Neural crest cell (in vitro differentiated cells): ENCODE data around the gene GLTP. TPM values are rescaled to one million over a fixed set of nuclear protein-coding genes. Genes with fewer than 3 reads are reported as not detected.
"Not testable (repeated sequence)": the region's sequence is repeated elsewhere in the genome, so short reads cannot be mapped to it uniquely, and the experiment has no call there.

ENCODE experiments used
- DNase-seq: peaks from one replicate; pipeline ENCODE4 v3.0.0; 2021; ENCODE audit warnings: low read depth, mixed read lengths, low spot score
- H3K27ac Mint-ChIP-seq: one replicate; pipeline ENCODE4 v1.8.0; 2021; ENCODE audit warnings: mild to moderate bottlenecking, mixed read lengths; ENCODE audit not compliant: unreplicated experiment
- H3K27me3 Mint-ChIP-seq: 2 replicates; pipeline ENCODE4 v1.8.0; 2021; ENCODE audit warnings: low read depth, mild to moderate bottlenecking, mixed read lengths
- H3K36me3 Mint-ChIP-seq: 2 replicates; pipeline ENCODE4 v1.8.0; 2021; ENCODE audit warnings: low read depth, mild to moderate bottlenecking, mixed read lengths
- H3K4me1 Mint-ChIP-seq: 2 replicates; pipeline ENCODE4 v1.8.0; 2021; ENCODE audit warnings: mixed read lengths
- H3K4me3 Mint-ChIP-seq: one replicate; pipeline ENCODE4 v1.8.0; 2021; ENCODE audit warnings: mild to moderate bottlenecking, mixed read lengths
- H3K9me3 Mint-ChIP-seq: 2 replicates; pipeline ENCODE4 v1.8.0; 2021; ENCODE audit warnings: mixed read lengths
- CTCF ChIP-seq: fragments of 200-600 bp; sonication (generic); conservative IDR thresholded peaks from 2 replicates; pipeline ENCODE4 v1.5.0; 2021; ENCODE audit warnings: antibody characterized with exemption, mild to moderate bottlenecking
- total RNA-seq: library from RNA; stranded (reverse); gene quantifications from 2 replicates; pipeline ENCODE4 v1.2.1, GENCODE V29; 2021

Gene GLTP
- total RNA-seq, 1 donor from 2014 or later = 34.0 TPM

- no peaks in the 10 kb centered on the region for H3K27me3 Mint-ChIP-seq
- H3K4me3 Mint-ChIP-seq = peak overlapping the region; percentile 92
- DNase-seq = no peak
- H3K9me3 Mint-ChIP-seq = no peaks in the 10 kb centered on the region
- peaks cover 20% of the 10 kb centered on the region for H3K4me1 Mint-ChIP-seq
- no peak for TF ChIP-seq CTCF
- peak overlapping the region; percentile 89 for H3K27ac Mint-ChIP-seq
- H3K36me3 Mint-ChIP-seq = peaks cover 5% of the 10 kb centered on the region
These were observed 20.6 kb upstream of the GLTP start for GRCh38 chr12:109900752-109901580.

- peak within 1 kb of the TSS; percentile 92 for H3K4me3 Mint-ChIP-seq
- H3K4me1 Mint-ChIP-seq = peaks cover 20% of the 10 kb centered on the region
- peak; percentile 71 for DNase-seq
- H3K9me3 Mint-ChIP-seq = no peaks in the 10 kb centered on the region
- H3K27ac Mint-ChIP-seq = peak within 1 kb of the TSS; percentile 93
- H3K27me3 Mint-ChIP-seq = no peaks in the 10 kb centered on the region
- peak; percentile 39 for TF ChIP-seq CTCF
- H3K36me3 Mint-ChIP-seq = peaks cover 4% of the 10 kb centered on the region
These were observed 19.7 kb upstream of the GLTP start, which contains the start of gene TCHP for GRCh38 chr12:109899783-109900751. Gene TCHP, plus strand, starts transcription at chr12:109900274. Its CDS starts 2,753 bp downstream, at chr12:109903027.

GRCh38 chr12:109899345-109899744 lies 19.0 kb upstream of the GLTP start:
- H3K27ac Mint-ChIP-seq, H3K27me3 Mint-ChIP-seq, H3K36me3 Mint-ChIP-seq, H3K9me3 Mint-ChIP-seq, DNase-seq: not testable (repeated sequence)
- Mint-ChIP-seq H3K4me3 (peak overlapping the region; percentile 92), H3K4me1 (peaks cover 20% of the 10 kb centered on the region)

DNA sequence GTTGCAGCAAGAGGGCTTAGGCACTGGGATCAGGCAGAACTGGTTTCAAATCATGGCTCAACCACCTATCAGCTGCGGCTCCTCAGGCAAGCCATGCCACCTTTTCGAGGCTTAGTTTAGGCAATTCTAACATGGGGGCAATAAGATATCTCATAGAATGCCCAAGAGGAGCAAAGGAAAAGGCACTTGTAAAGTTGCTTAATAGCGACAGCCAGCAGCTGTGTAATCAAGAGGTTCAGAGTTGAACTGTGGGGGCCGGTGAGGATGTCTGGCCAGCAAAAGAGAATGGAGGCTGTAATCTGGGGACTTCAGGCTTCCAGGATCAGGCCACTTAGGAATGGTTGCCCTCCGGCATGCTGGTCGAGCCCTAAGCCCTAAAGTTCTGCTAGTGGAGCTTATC lies 16.7 kb upstream of the GLTP start:
- H3K27me3 Mint-ChIP-seq = peaks cover 5% of the 10 kb centered on the region
- DNase-seq = no peak
- peaks cover 20% of the 10 kb centered on the region for H3K4me1 Mint-ChIP-seq
- no peaks in the 10 kb centered on the region for H3K9me3 Mint-ChIP-seq
- no peaks in the 10 kb centered on the region for H3K36me3 Mint-ChIP-seq
- peak overlapping the region; percentile 76 for H3K4me3 Mint-ChIP-seq
- TF ChIP-seq CTCF = no peak
- peak overlapping the region; percentile 12 for H3K27ac Mint-ChIP-seq

DNA sequence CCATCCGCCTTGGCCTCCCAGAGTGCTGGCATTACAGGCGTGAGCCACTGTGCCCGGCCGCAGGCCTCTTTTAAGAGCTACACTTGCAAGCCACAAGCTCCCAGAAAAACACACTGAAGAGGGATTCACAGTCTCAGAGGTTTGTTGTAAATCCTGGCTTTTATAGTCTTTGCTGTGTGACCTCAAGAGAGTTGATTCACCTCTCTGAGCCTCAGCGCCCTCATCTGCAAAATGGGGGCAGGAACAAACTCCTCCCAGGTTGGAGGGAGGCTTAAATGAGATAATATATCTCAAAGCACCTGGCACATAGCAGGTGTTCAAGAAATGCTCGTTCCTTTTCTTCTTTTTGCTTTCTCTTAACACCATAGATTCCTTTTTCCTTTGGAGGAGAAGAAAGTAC lies 15.8 kb upstream of the GLTP start:
- peak overlapping the region; percentile 57 for H3K4me3 Mint-ChIP-seq
- no peaks in the 10 kb centered on the region for H3K36me3 Mint-ChIP-seq
- H3K4me1 Mint-ChIP-seq = peaks cover 12% of the 10 kb centered on the region
- peaks cover 6% of the 10 kb centered on the region for H3K27me3 Mint-ChIP-seq
- DNase-seq = no peak
- TF ChIP-seq CTCF = no peak
- no peak overlapping the region for H3K27ac Mint-ChIP-seq
- no peaks in the 10 kb centered on the region for H3K9me3 Mint-ChIP-seq
